ENCODE results near the gene GNPTG. TPM values are rescaled to one million over a fixed set of nuclear protein-coding genes. Genes with fewer than 3 reads are reported as not detected.

The GNPTG gene
- total and polyA plus RNA-seq, 9 of the 15 experiments (the other 6 are each of a cell fraction or from before 2014, with no cell fraction given) = 0.69 to 33.3 (median 13.6) TPM

DNA sequence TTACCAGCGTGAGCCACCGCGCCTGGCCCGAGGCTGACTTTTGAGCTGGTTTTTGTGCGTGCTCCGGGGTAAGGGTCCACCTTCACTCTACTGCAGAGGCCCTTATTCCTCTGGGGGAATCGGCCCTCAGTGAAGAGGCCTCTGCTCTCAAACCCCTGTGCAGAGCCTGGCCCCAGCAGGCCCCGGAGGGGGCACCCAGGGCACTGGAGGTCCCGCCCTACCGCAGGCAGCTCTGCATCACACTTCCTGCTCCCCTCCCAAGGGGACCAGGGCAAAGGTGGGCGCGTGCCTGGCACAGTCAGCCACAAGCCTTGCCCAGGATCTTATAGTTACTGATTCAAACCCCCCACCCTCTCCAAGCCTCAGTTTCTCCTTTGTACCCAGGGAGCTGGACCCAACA lies 45.9 kb upstream of the GNPTG start:
- in situ Hi-C loops (cut with MboI) (no loop called here), intact Hi-C loops (cut with micrococcal nuclease) (no loop called here)
- peaks cover 4% of the 10 kb centered on the region; the same call in 2 of the 3 replicates for H3K36me3 ChIP-seq (ENCODE audit: control insufficient read depth, insufficient read depth, low read length)
- peaks cover 9% of the 10 kb centered on the region for H4K20me1 ChIP-seq (replicated peaks; ENCODE audit: control insufficient read depth, insufficient read depth, low read length)
- H3K9ac ChIP-seq (ENCODE audit: insufficient read depth in 1 of 2, low read depth in 2 of 2, low read length in 2 of 2) = peak overlapping the region in 1 of 2 experiments; percentile 52; a peak in 1 of 4 replicates
- BruUV-seq (replicated peaks) = no TSS peak
- FAIRE-seq = no peak
- H3K9me1 ChIP-seq (ENCODE audit: control insufficient read depth, insufficient read depth, low read length) = peaks cover 4% of the 10 kb centered on the region
- H3K9me3 ChIP-seq (replicated peaks; ENCODE audit: control insufficient read depth, insufficient read depth, low read depth, low read length) = no peaks in the 10 kb centered on the region
- H3K4me3 ChIP-seq = no peak overlapping the region
- peaks cover 14% of the 10 kb centered on the region for H3K79me2 ChIP-seq (ENCODE audit: control insufficient read depth, insufficient read depth, low read length)
- H3K4me2 ChIP-seq (ENCODE audit: insufficient read depth, low read length) = no peak overlapping the region
- no peak overlapping the region for H2AFZ ChIP-seq (ENCODE audit: low read depth, low read length)
- 68% methylated on average over 10 of the region's 12 CpGs for WGBS (ENCODE audit: insufficient coverage, low coverage, missing lambda C conversion rate)
- CTCF ChIA-PET (ENCODE audit: low intra/inter-chr PET ratio) = no interaction called here
- DNase-seq (ENCODE audit: extremely low read depth in 1 of 4, low spot score in 3 of 4) = no peak
- POLR2A ChIA-PET = interaction anchor here (0.6 to 0.9 kb wide), 2 partner anchors 8 to 30 kb away, joined by 3 read pairs; no protein-coding TSS in a partner anchor
- H3K27ac ChIP-seq (ENCODE audit: extremely low read depth, low read depth, low read length) = no peak overlapping the region
- H3K4me1 ChIP-seq (replicated peaks in 1 of 2; ENCODE audit: control insufficient read depth in 2 of 2, insufficient read depth in 2 of 2, low read length in 2 of 2) = peaks cover 10 to 60% of the 10 kb centered on the region in 2 experiments
- no peaks in the 10 kb centered on the region for H3K27me3 ChIP-seq (ENCODE audit: control insufficient read depth in 2 of 2, insufficient read depth in 2 of 2, low read length in 2 of 2)
- no peak for ATAC-seq
- no peak for TF ChIP-seq POLR2AphosphoS2 (IDR thresholded peaks at IDR 0.05; ENCODE audit: low read length)
- no peak for TF ChIP-seq ZNF589 (CRISPR knock-in tag; IDR thresholded peaks at IDR 0.05; ENCODE audit: low read depth)
- TF ChIP-seq ZNF134 (CRISPR knock-in tag; conservative IDR thresholded peaks at IDR 0.05) = no peak
- TF ChIP-seq SNIP1 (IDR thresholded peaks at IDR 0.05; ENCODE audit: low read depth) = no peak
- TF ChIP-seq SNRNP70 (optimal IDR thresholded peaks at IDR 0.05; ENCODE audit: low read depth, low read length) = no peak
- no peak for TF ChIP-seq RB1 (IDR thresholded peaks at IDR 0.05; ENCODE audit: low read depth)
- TF ChIP-seq MBD1 (CRISPR knock-in tag; IDR thresholded peaks at IDR 0.05) = no peak
- TF ChIP-seq ZNF512 (tag; IDR thresholded peaks at IDR 0.05) = no peak
- TF ChIP-seq USF2 (CRISPR knock-in tag; IDR thresholded peaks at IDR 0.05) = no peak
- TF ChIP-seq EP400 (IDR thresholded peaks at IDR 0.05) = no peak
